C4-2B (cell line): Measurements from ENCODE around the gene SRPK1.

Source experiments
- H3K27ac ChIP-seq: fragments of 450-650 bp; 2 replicates; pipeline ENCODE4 v1.5.1; 2017
- CTCF ChIP-seq: fragments of 450-650 bp; conservative IDR thresholded peaks from 2 replicates; pipeline ENCODE4 v1.5.1; 2017; ENCODE audit warnings: mild to moderate bottlenecking
- ZFX ChIP-seq: fragments of 450-650 bp; IDR thresholded peaks from 2 replicates; pipeline ENCODE4 v1.6.1; 2017

Gene SRPK1

DNA sequence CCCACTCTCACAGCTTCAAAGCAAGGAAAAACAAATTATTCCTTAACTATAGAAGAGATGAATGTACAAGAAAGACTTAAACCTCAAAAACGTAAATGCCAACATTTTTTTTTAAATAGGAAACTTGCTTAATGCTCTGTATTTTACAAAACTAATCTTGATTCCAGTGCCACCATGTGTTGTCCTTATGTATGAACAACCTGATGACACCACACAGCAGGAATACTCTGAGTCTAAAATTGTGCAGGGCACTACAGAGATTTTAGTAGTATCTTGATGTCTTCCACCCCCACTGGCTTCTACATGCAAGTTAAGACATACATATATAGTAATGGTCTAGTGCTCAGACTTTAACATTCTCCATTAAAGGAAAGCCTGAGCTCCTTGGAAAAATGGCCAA is 46.2 kb downstream of the SRPK1 start:
- H3K27ac ChIP-seq, result no peak overlapping the region
- TF ChIP-seq ZFX (no peak), CTCF (no peak)

GRCh38 chr6:35859367-35859766 is 61.5 kb downstream of the SRPK1 start:
- no peak overlapping the region for H3K27ac ChIP-seq
- TF ChIP-seq CTCF, result no peak
- no peak for TF ChIP-seq ZFX

- H3K27ac ChIP-seq, result no peak overlapping the region
- no peak for TF ChIP-seq ZFX
- no peak for TF ChIP-seq CTCF
Observed at GRCh38 chr6:35857853-35858252, 63.0 kb downstream of the SRPK1 start.

DNA sequence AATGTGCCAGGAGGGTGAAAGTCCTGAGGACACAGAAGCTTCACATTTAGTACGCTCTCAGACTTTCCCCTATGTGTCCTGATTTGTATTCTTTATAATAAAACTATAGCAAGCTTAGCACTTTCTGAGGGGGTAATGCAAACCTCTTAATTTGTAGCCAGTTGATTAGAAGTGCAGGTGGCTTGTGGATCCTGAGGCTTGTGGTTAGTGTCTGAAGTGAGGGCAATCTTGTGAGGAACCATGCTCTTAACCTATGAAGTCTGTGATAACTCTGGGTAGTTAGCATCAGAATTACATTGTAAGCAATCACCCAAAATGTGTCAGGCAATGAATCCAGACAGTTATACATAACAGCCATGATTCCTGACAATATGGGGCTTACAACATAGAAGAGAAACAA is 64.6 kb downstream of the SRPK1 start:
- no peak for TF ChIP-seq CTCF
- no peak for TF ChIP-seq ZFX
- H3K27ac ChIP-seq, result no peak overlapping the region

DNA sequence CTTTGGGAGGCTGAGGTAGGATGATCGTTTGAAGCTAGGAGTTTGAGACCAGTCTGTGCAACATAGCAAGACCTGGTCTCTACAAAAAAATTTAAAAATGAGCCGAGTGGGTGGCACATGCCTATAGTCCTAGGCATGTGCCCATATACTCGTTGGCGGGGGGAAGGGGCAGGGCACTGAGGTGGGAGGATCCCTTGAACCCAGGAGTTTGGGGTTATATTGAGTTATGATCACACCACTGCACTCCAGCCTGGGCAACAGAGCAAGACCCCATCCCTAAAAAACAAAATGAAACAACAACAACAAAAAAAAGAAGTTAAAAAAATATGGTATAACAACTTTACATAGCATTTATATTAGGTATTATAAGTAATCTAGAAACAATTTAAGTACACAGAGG is 67.9 kb downstream of the SRPK1 start:
- no peak overlapping the region for H3K27ac ChIP-seq
- TF ChIP-seq CTCF (no peak), ZFX (no peak)

- H3K27ac ChIP-seq, result no peak overlapping the region
- TF ChIP-seq CTCF (no peak), ZFX (no peak)
Observed at GRCh38 chr6:35850208-35850607, 70.7 kb downstream of the SRPK1 start.

DNA sequence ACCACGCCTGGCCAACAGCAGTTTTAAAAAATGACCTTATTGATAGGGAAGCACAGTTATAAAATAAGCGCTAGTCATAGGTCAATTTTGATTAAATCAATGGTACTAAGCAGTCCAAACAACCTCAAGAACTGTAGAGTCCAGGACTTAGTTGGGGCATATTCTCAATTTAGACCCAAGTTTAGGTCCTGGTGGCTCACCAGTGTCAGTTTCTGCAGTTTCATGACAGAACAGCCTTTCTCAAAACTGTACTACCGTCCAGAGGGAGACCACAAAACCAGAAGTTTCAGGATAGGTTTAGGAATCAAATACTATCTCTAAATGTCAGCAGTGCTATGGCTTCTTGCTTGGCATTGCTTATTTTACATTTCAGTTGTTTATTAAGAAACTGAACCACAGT is 76.6 kb downstream of the SRPK1 start:
- H3K27ac ChIP-seq, result no peak overlapping the region

More for the DNA sequence above, 76.6 kb downstream of the SRPK1 start:
- TF ChIP-seq CTCF (no peak), ZFX (no peak)
